Neural cell (in vitro differentiated cells): Measurements from ENCODE around the gene STARD9. TPM values are rescaled to one million over a fixed set of nuclear protein-coding genes. Genes with fewer than 3 reads are reported as not detected.
A peak's percentile ranks its signal among the peaks of the same experiment; 100 is the strongest.

Experiments used
- H2AFZ ChIP-seq: fragments of 200-600, 300-800 bp; sonication (generic), shearing (Covaris generic); 2 replicates; pipeline ENCODE4 v1.6.0; 2014; ENCODE audit warnings: low read depth, mild to moderate bottlenecking, antibody characterized with exemption, low read length, moderate library complexity
- H3F3A ChIP-seq: fragments of 200-600 bp; shearing (Covaris generic); 2 replicates; pipeline ENCODE4 v1.6.1; 2016; ENCODE audit warnings: mild to moderate bottlenecking, moderate library complexity, mixed read lengths, antibody characterized with exemption, low read length; ENCODE audit not compliant: insufficient read depth, poor library complexity, severe bottlenecking
- H3K27ac ChIP-seq: fragments of 200-600, 300-800 bp; sonication (generic), shearing (Covaris generic); 2 replicates; pipeline ENCODE4 v1.5.1; 2014; ENCODE audit warnings: mild to moderate bottlenecking, low read length, moderate library complexity
- H3K27me3 ChIP-seq: fragments of 300-800, 200-600 bp; sonication (generic), shearing (Covaris generic); 2 replicates; pipeline ENCODE4 v1.6.0; 2014; ENCODE audit warnings: mild to moderate bottlenecking, low read depth, low read length, moderate library complexity; ENCODE audit not compliant: insufficient read depth
- H3K36me3 ChIP-seq: fragments of 300-800, 200-600 bp; sonication (generic), shearing (Covaris generic); 2 replicates; pipeline ENCODE4 v1.5.1; 2014; ENCODE audit warnings: mild to moderate bottlenecking, antibody characterized with exemption, low read length, moderate library complexity; ENCODE audit not compliant: insufficient read depth
- H3K4me2 ChIP-seq: fragments of 300-800, 200-600 bp; sonication (generic), shearing (Covaris generic); 2 replicates; pipeline ENCODE4 v1.6.0; 2014; ENCODE audit warnings: mild to moderate bottlenecking, low read length
- H3K4me3 ChIP-seq: fragments of 300-800, 200-600 bp; sonication (generic), shearing (Covaris generic); 2 replicates; pipeline ENCODE4 v1.5.1; 2014; ENCODE audit warnings: mild to moderate bottlenecking, low read length, moderate library complexity
- H3K79me2 ChIP-seq: fragments of 200-600 bp; shearing (Covaris generic); replicated peaks from 2 replicates; pipeline ENCODE4 v1.6.0; 2014; ENCODE audit warnings: mild to moderate bottlenecking, low read length, moderate library complexity; ENCODE audit not compliant: insufficient read depth
- H3K9ac ChIP-seq: fragments of 300-800, 200-600 bp; sonication (generic), shearing (Covaris generic); 2 replicates; pipeline ENCODE4 v1.6.1; 2016; ENCODE audit warnings: mild to moderate bottlenecking, low read length, mixed read lengths
- H3K9me2 ChIP-seq: fragments of 200-600 bp; shearing (Covaris generic); 2 replicates; pipeline ENCODE4 v1.6.1; 2016; ENCODE audit warnings: mild to moderate bottlenecking, low read length, mixed read lengths; ENCODE audit not compliant: insufficient read depth
- H3K9me3 ChIP-seq: fragments of 200-600, 300-800 bp; sonication (generic), shearing (Covaris generic); 2 replicates; pipeline ENCODE4 v1.6.1; 2016; ENCODE audit warnings: mild to moderate bottlenecking, mixed run types, low read length, moderate library complexity, mixed read lengths
- H4K20me1 ChIP-seq: fragments of 200-600 bp; shearing (Covaris generic); 2 replicates; pipeline ENCODE4 v1.6.1; 2016; ENCODE audit warnings: mild to moderate bottlenecking, mixed run types; ENCODE audit not compliant: insufficient read depth
- EP300 ChIP-seq: fragments of 450-650 bp; conservative IDR thresholded peaks from 2 replicates; pipeline ENCODE4 v1.6.1; 2014; ENCODE audit warnings: antibody characterized with exemption, mild to moderate bottlenecking, moderate library complexity; ENCODE audit not compliant: poor library complexity, severe bottlenecking
- EZH2 ChIP-seq: fragments of 200-600, 300-800 bp; shearing (Covaris generic), sonication (generic); IDR thresholded peaks from 2 replicates; pipeline ENCODE4 v1.6.1; 2014; ENCODE audit warnings: antibody characterized with exemption, low read length, borderline replicate concordance, mild to moderate bottlenecking; ENCODE audit not compliant: insufficient read depth, poor library complexity, severe bottlenecking
- MXI1 ChIP-seq: fragments of 450-650 bp; conservative IDR thresholded peaks from 2 replicates; pipeline ENCODE4 v1.6.1; 2014; ENCODE audit warnings: antibody characterized with exemption, mild to moderate bottlenecking; ENCODE audit not compliant: poor library complexity, severe bottlenecking
- POLR2AphosphoS5 ChIP-seq: IDR thresholded peaks from 2 replicates; pipeline ENCODE4 v1.6.1; 2012
- RAD21 ChIP-seq: fragments of 450-650 bp; conservative IDR thresholded peaks from 2 replicates; pipeline ENCODE4 v1.6.1; 2014; ENCODE audit warnings: antibody characterized with exemption, mild to moderate bottlenecking, moderate library complexity
- SMC3 ChIP-seq: fragments of 450-650 bp; conservative IDR thresholded peaks from 2 replicates; pipeline ENCODE4 v1.6.1; 2014; ENCODE audit warnings: antibody characterized with exemption, mild to moderate bottlenecking, moderate library complexity; ENCODE audit not compliant: poor library complexity
- TAF1 ChIP-seq: IDR thresholded peaks from 2 replicates; pipeline ENCODE4 v1.6.1; 2012; ENCODE audit warnings: low read depth
- polyA plus RNA-seq: library from polyadenylated mRNA; depleted of rRNA; stranded (reverse); fragments of >200 nt; gene quantifications from 2 replicates; pipeline ENCODE4 v1.2.3, GENCODE V29; 2014
- TF ChIP-seq, protein P1 (sequence below): IDR thresholded peaks from 2 replicates; pipeline ENCODE4 v1.6.1; 2012; ENCODE audit warnings: borderline replicate concordance
- TF ChIP-seq, protein P2 (sequence below): fragments of 450-650 bp; IDR thresholded peaks from 2 replicates; pipeline ENCODE4 v1.5.1; 2014; ENCODE audit warnings: antibody characterized with exemption, mild to moderate bottlenecking, moderate library complexity; ENCODE audit not compliant: poor library complexity, severe bottlenecking

STARD9 gene
- polyA plus RNA-seq, 1 donor from 2014 or later: 6.4 TPM

DNA sequence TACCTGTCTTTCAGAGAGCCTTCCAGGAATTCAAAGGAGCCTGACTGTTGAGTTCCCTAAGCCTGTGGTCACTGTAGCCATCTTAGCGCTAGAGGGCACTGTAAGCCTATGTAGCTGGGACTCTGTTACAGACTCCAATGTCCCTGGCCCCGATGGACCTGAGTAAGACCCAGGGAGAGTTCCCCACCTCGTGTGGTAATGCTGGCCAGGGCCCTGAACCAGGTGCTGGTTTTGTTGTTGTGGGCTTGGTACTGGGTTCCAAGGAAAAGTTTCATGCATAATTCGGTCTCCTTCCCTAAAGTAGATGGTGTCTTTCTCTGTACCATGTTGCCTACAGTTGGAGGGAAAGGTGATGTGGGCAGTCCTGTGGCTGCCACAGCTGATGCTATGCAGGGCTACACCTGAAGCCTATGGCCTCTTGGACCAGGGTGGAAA, 129.1 kb downstream of the STARD9 start:
- peaks cover 3% of the 10 kb centered on the region for H3K9me3 ChIP-seq
- H3F3A ChIP-seq: no peaks in the 10 kb centered on the region
- H4K20me1 ChIP-seq: no peaks in the 10 kb centered on the region
- H3K4me3 ChIP-seq: no peak overlapping the region
- H3K27me3 ChIP-seq: no peaks in the 10 kb centered on the region
- H3K79me2 ChIP-seq: no peaks in the 10 kb centered on the region
- H3K27ac ChIP-seq: no peak overlapping the region
- H3K36me3 ChIP-seq: no peaks in the 10 kb centered on the region
- H3K9me2 ChIP-seq: no peaks in the 10 kb centered on the region
- no peak overlapping the region for H3K4me2 ChIP-seq
- H2AFZ ChIP-seq: no peak overlapping the region
- no peak overlapping the region for H3K9ac ChIP-seq
- TF ChIP-seq POLR2AphosphoS5 (no peak), TAF1 (no peak), SMC3 (peak; percentile 85), EP300 (no peak), EZH2 (no peak), RAD21 (peak; percentile 89), MXI1 (no peak)
- TF ChIP-seq, protein P1, sequence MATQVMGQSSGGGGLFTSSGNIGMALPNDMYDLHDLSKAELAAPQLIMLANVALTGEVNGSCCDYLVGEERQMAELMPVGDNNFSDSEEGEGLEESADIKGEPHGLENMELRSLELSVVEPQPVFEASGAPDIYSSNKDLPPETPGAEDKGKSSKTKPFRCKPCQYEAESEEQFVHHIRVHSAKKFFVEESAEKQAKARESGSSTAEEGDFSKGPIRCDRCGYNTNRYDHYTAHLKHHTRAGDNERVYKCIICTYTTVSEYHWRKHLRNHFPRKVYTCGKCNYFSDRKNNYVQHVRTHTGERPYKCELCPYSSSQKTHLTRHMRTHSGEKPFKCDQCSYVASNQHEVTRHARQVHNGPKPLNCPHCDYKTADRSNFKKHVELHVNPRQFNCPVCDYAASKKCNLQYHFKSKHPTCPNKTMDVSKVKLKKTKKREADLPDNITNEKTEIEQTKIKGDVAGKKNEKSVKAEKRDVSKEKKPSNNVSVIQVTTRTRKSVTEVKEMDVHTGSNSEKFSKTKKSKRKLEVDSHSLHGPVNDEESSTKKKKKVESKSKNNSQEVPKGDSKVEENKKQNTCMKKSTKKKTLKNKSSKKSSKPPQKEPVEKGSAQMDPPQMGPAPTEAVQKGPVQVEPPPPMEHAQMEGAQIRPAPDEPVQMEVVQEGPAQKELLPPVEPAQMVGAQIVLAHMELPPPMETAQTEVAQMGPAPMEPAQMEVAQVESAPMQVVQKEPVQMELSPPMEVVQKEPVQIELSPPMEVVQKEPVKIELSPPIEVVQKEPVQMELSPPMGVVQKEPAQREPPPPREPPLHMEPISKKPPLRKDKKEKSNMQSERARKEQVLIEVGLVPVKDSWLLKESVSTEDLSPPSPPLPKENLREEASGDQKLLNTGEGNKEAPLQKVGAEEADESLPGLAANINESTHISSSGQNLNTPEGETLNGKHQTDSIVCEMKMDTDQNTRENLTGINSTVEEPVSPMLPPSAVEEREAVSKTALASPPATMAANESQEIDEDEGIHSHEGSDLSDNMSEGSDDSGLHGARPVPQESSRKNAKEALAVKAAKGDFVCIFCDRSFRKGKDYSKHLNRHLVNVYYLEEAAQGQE: no peak
- TF ChIP-seq, protein P2, sequence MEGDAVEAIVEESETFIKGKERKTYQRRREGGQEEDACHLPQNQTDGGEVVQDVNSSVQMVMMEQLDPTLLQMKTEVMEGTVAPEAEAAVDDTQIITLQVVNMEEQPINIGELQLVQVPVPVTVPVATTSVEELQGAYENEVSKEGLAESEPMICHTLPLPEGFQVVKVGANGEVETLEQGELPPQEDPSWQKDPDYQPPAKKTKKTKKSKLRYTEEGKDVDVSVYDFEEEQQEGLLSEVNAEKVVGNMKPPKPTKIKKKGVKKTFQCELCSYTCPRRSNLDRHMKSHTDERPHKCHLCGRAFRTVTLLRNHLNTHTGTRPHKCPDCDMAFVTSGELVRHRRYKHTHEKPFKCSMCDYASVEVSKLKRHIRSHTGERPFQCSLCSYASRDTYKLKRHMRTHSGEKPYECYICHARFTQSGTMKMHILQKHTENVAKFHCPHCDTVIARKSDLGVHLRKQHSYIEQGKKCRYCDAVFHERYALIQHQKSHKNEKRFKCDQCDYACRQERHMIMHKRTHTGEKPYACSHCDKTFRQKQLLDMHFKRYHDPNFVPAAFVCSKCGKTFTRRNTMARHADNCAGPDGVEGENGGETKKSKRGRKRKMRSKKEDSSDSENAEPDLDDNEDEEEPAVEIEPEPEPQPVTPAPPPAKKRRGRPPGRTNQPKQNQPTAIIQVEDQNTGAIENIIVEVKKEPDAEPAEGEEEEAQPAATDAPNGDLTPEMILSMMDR: peak; percentile 83

DNA sequence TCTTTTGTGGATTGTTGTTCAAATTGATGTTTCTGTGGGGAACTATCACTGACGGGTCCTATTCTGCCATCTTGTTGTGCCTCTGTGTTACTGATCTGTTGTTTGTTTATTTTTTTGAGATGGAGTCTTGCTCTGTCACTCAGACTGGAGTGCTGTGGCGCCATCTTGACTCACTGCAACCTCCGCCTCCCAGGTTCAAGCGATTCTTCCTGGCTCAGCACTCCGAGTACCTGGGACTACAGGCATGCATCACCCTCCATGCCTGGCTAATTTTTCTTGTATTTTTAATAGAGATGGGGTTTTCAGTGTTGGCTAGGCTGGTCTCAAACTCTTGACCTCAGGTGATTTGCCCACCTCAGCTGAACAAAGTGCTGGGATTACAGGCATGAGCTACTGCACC, 129.9 kb downstream of the STARD9 start:
- no peak for TF ChIP-seq POLR2AphosphoS5
- TF ChIP-seq MXI1: no peak
- TF ChIP-seq EZH2: no peak
- TF ChIP-seq EP300: no peak
- TF ChIP-seq, protein P2: no peak
- no peak for TF ChIP-seq RAD21
- TF ChIP-seq, protein P1: no peak
- TF ChIP-seq TAF1: no peak
- no peak for TF ChIP-seq SMC3
- Histone ChIP-seq H3K9me2 (no peaks in the 10 kb centered on the region), H3K79me2 (no peaks in the 10 kb centered on the region)

More for the DNA sequence above, 129.9 kb downstream of the STARD9 start:
- H3K36me3 ChIP-seq: no peaks in the 10 kb centered on the region
- H3K4me3 ChIP-seq: no peak overlapping the region
- no peak overlapping the region for H3K27ac ChIP-seq
- no peaks in the 10 kb centered on the region for H3K27me3 ChIP-seq
- no peaks in the 10 kb centered on the region for H3F3A ChIP-seq
- no peak overlapping the region for H3K4me2 ChIP-seq
- H3K9me3 ChIP-seq: peaks cover 3% of the 10 kb centered on the region
- no peak overlapping the region for H2AFZ ChIP-seq
- H4K20me1 ChIP-seq: no peaks in the 10 kb centered on the region
- no peak overlapping the region for H3K9ac ChIP-seq
